AG10803 (cell line): Measurements from ENCODE around the gene CEP128.
A peak's percentile ranks its signal among the peaks of the same experiment; 100 is the strongest.

Source experiments
- DNase-seq: peaks from one replicate; pipeline ENCODE4 v3.0.0; 2010; ENCODE audit warnings: low read depth
- H3K4me3 ChIP-seq: 2 replicates; pipeline ENCODE4 v1.5.1; 2011; ENCODE audit warnings: mild to moderate bottlenecking, low read length, control low read depth
- TF ChIP-seq, protein P1 (sequence below): conservative IDR thresholded peaks from 2 replicates; pipeline ENCODE4 v1.5.1; 2011; ENCODE audit warnings: mild to moderate bottlenecking, low read length, control low read depth, inconsistent platforms

The CEP128 gene

GRCh38 chr14:80535171-80535570 is 406.4 kb downstream of the CEP128 start:
- TF ChIP-seq, protein P1, sequence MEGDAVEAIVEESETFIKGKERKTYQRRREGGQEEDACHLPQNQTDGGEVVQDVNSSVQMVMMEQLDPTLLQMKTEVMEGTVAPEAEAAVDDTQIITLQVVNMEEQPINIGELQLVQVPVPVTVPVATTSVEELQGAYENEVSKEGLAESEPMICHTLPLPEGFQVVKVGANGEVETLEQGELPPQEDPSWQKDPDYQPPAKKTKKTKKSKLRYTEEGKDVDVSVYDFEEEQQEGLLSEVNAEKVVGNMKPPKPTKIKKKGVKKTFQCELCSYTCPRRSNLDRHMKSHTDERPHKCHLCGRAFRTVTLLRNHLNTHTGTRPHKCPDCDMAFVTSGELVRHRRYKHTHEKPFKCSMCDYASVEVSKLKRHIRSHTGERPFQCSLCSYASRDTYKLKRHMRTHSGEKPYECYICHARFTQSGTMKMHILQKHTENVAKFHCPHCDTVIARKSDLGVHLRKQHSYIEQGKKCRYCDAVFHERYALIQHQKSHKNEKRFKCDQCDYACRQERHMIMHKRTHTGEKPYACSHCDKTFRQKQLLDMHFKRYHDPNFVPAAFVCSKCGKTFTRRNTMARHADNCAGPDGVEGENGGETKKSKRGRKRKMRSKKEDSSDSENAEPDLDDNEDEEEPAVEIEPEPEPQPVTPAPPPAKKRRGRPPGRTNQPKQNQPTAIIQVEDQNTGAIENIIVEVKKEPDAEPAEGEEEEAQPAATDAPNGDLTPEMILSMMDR: no peak
- no peak overlapping the region for H3K4me3 ChIP-seq
- no peak for DNase-seq

DNA sequence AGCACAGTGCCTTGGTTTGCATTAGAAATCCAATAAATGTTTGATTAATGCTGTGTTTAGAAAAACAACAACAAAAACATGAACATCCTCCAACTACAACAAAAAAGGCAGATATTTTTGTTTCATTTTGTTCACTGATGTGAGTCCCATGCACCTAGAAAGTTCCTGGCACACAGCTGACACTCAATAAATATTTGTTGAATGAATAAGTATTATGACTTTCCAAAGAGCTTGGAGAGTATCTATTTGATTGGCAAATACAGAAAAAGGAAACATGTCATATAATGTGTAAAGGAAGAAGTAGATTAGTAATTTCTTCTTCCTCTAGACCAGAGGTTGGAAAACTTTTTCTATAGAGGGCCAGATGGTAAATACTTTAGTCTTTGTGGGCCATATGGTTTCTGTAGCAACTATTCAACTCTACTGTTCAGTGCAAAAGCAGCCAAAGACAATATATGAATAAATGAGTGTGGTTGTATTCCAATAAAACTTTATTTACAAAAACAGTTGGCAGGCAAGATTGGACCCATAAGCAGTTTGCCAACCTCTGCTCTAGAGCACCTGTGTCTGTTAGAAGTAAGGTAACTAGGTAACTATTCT is 417.9 kb downstream of the CEP128 start:
- DNase-seq: peak; percentile 12
- H3K4me3 ChIP-seq: no peak overlapping the region
- TF ChIP-seq, protein P1: no peak

DNA sequence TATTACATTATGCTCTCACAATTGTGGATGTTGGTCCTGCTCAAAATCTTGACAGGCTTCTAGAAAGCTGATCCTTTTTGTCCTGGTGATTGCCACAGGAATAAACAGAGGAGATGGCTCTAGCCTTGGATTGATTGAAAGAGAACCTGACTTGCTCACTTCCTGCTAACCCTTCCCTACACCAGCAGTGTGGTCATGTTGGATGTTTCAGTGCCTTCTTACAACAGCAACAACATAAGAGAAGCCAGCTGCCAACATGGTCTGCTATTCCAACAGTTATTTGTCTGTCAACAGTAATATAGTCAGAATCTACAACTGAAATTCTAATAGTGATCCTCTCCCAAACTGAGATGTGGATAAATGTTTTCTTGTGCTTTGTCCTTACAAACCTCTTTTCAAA is 418.6 kb downstream of the CEP128 start:
- peak; percentile 65 for DNase-seq
- TF ChIP-seq, protein P1: no peak
- no peak overlapping the region for H3K4me3 ChIP-seq

- peak; percentile 29 for DNase-seq
- H3K4me3 ChIP-seq: no peak overlapping the region
- TF ChIP-seq, protein P1: no peak
These were observed 419.1 kb downstream of the CEP128 start for GRCh38 chr14:80522411-80522810.

GRCh38 chr14:80521456-80521855 is 420.1 kb downstream of the CEP128 start:
- no peak overlapping the region for H3K4me3 ChIP-seq
- TF ChIP-seq, protein P1: no peak
- no peak for DNase-seq

- H3K4me3 ChIP-seq: no peak overlapping the region
- TF ChIP-seq, protein P1: no peak
- DNase-seq: no peak
These were observed 422.5 kb downstream of the CEP128 start for GRCh38 chr14:80519002-80519401.

DNA sequence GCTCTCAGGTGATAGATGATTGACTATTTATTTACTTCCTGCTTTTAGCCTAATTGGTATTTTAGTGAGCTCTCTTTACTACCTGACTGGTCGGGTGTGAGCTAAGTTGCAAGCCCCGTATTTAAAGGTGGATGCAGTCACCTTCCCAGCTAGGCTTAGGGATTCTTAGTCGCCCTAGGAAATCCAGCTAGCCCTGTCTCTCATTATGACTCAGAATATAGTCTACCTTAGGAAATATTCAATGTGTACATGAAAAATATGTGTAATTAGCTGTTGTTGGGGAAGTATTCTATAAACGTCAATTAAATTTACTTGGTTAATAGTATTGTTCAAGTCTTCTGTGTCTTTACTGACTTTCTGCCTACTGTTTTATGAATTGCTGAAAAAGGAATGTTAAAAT is 423.4 kb downstream of the CEP128 start:
- no peak for DNase-seq
- no peak overlapping the region for H3K4me3 ChIP-seq
- TF ChIP-seq, protein P1: no peak
